Stimulated activated CD4-positive, alpha-beta T cell treated with anti-CD3 and anti-CD28 coated beads, Interleukin-1b, Interleukin-23, amount 100 ng/mL, for 48 hours (primary cell): ENCODE data around the gene CHRND.
"Not testable (repeated sequence)": the region's sequence is repeated elsewhere in the genome, so short reads cannot be mapped to it uniquely, and the experiment has no call there.

Source experiments
- DNase-seq: peaks from one replicate; pipeline ENCODE4 v3.0.0-alpha.2; 2020

Gene CHRND

GRCh38 chr2:232543928-232544631, 18.1 kb downstream of the CHRND start:
- no peak for DNase-seq

DNA sequence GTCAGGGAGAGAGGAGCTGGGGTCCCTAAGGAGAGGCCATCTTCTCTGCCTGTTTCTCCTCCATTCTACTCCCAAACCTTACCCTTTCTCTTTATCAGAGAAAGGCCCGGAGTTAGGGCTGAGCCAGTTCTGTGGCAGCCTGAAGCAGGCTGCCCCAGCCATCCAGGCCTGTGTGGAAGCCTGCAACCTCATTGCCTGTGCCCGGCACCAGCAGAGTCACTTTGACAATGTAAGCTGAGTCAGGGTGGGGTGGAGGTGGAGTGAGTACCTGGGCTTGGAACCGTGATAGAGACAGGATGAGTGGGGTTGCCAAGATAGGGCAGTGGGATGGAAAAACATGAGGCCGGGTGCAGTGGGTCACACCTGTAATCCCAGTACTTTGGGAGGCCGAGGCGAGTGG, 18.7 kb downstream of the CHRND start:
- DNase-seq, result no peak

DNA sequence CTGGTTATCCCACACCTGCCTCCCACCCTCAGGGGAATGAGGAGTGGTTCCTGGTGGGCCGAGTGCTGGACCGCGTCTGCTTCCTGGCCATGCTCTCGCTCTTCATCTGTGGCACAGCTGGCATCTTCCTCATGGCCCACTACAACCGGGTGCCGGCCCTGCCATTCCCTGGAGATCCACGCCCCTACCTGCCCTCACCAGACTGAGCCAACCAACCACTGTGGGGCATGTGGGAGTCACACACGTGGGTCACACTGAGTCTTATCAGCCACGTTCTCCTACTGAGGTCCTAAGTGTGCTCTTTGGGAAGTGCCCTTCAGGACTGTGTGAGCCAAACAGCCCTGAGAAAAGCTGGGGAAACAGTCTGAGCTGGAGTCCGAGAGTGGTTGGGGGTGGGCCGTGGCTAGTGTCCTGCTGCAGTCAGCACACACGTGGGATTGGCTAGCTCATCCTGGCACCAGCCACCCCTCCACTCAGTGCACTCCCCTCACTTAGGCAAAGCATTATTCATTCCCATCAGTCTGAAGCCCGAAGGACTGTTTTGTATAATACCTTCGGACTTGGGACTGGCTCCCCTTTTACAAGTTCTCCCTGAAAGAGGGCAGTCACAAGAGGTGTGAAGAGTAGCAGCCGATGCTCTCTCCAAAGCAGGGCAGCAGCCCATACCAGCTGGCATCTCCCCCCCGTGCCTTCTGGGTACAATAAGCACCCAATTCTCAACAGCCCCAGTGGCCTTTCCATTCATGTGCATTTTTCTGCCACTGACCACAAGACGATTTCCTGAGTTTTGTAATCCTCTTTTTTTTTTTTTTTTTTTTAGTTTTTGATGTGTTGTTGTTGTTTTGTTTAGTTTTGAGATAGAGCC, 19.8 kb downstream of the CHRND start:
- DNase-seq, result no peak

DNA sequence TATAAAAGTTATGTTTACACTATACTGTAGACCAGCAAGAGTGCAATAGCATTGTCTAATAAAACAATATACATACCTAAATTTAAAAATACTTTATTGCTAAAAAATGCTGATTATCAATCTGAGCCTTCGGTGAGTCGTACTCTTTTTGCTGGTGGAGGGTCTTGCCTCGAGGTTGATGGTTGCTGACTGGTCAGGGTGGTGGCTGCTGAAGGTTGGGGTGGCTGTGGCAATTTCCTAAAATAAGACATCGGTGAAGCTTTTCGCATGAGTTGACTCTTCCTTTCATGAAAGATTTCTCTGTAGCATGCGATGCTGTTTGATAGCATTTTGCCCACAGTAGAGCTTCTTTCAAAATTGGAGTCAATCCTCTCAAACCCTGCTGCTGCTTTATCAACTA, 22.0 kb downstream of the CHRND start:
- DNase-seq, result no peak

DNA sequence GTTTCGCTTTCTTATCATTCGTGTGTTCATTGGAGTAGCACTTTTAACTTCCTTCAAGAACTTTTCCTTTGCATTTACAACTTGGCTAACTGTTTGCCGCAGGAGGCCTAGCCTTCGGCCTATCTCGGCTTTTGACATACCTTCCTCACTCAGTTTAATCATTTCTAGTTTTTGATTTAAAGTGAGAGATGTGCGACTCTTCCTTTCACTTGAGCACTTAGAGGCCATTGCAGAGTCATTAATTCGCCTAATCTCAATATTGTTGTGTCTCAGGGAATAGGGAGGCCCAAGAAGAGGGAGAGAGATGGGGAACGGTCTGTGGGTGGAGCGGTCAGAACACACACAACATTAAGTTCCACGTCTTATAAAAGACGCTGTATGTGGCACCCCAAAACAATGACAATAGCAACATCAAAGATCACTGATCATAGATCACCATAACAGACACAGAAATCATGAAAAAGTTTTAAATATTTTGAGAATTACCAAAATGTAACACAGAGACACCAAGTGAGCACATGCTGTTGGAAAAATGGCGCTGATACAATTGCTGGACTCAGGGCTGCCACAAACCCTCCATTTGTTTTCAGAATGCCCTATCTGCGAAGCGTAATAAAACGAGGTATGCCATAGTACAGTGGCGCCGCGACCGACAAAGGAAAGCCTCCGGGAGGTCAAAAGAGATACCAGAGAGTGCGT, 23.8 kb downstream of the CHRND start:
- DNase-seq, result no peak

DNA sequence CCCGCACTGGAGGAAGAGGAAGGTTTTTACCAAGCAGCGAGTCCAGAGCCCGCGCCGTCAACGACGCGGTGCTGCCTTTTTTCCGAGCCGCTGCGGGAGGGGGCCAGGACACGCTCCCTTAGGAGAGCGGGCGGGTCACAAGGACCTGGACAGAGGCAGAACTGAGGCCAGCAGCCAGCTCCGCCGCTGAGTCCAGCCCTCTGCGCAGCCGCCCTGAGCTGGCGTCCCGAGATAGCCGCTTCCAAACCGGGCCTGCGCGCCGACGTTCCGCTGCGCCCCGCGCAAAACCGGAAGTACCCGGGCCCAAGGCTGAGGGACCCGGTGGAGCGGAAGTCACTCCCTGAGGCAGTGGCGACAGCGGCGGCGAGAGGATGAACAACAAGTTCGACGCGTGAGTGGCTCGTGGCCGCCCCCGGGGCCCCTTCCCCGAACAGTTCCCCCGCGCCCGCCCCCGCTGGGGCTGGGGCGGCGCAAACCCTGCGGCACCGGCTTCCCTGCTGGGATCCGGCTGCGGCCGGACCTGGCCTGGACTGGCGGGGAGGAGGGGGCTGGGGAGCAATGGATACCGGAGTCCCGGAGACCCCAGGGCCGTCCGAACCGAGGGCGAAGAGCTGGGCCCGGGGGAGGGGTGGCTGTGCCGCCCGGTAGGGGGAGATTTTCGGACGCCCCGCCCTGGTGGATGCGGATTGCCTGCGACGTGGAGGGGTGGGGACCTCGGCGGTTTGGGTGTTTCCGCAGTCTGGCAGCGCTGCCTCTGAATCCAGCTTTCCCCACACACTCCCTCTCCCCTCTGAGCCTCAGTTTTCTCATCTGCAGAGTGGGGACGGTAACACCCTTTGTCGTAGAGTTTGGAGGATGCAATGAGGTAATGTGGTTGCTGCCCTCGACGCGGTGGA, 24.6 kb downstream of the CHRND start, which contains the start of the genes EIF4E2 and TIGD1:
Gene EIF4E2, plus strand, starts transcription at position 336 of the 896 bp plus-strand sequence. Its CDS starts 36 bp downstream, at position 372.
Gene TIGD1, minus strand, starts transcription at position 204 of the 896 bp plus-strand sequence. CDS start 675 bp downstream, outside the sequence.
- peak; percentile 95 for DNase-seq

DNA sequence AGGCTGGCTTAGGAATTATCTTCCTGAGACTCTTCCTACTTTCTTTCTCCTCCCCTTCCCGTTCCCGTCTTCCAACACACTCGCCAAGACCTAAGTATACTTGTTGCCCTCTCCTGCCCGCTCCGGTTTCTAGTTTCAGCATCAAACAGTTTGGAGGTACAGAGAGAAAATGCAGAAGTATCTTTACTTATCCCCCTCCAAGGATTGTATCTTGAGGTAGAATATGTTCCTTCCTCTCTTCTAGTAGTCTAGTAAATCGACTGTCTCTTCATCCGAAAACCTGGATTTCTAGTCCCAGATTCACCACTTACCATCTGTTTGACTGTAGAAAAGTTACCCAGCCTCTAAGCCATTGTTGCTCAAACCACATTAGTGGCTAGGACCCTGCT, 25.3 kb downstream of the CHRND start:
- DNase-seq, result no peak

GRCh38 chr2:232551776-232552175, 25.8 kb downstream of the CHRND start:
- DNase-seq, result no peak

- DNase-seq, result no peak
Observed at GRCh38 chr2:232556426-232556825, 30.5 kb downstream of the CHRND start.

- DNase-seq, result no peak
Observed at GRCh38 chr2:232562515-232563151, 36.7 kb downstream of the CHRND start.

GRCh38 chr2:232563580-232563979, 37.6 kb downstream of the CHRND start:
- DNase-seq, result no peak

GRCh38 chr2:232567721-232568120, 41.8 kb downstream of the CHRND start:
- no peak for DNase-seq

DNA sequence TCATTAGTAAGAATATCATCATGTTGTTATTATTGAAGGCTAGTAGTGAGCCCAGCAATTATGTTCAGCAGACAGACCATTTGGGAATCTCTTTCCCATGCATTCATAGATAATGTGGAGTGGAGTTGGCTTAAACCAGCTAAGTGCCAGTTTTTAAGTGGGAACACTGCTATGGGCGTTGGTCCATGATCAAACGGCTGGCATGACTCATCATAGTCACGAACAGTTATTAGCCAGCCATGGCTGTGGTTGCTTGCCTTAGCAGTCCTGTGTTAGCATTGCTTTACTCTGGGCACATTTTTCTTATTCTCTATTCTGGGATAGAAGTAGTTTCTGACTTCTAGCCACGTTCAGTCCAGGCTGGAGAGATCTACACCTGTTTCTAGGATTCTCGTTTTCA, 42.2 kb downstream of the CHRND start:
- no peak for DNase-seq

DNA sequence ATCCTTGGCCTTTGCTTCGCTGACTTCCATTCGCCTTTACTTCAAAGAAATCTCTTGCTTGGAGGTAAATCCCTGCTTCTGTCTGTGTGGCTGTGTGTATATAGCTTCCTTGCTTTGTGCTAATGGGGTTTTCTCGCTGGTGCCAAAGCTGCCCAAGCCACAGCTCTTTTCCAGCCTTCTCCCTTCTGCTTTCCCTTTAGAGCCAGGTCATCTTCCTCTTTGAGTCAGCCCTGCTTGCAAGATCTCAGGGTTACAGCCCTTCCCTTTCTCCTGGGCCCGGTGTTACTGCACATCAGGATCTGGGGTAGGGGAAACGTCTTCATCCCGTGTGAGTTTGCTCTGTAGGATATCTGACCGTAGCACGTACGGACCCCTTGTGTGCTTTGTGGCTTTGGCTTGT, 43.6 kb downstream of the CHRND start:
- no peak for DNase-seq

GRCh38 chr2:232570481-232570880, 44.5 kb downstream of the CHRND start:
- DNase-seq, result not testable (repeated sequence)

- no peak for DNase-seq
Observed at GRCh38 chr2:232571026-232571474, 45.1 kb downstream of the CHRND start.

GRCh38 chr2:232573042-232573441, 47.1 kb downstream of the CHRND start:
- no peak for DNase-seq

DNA sequence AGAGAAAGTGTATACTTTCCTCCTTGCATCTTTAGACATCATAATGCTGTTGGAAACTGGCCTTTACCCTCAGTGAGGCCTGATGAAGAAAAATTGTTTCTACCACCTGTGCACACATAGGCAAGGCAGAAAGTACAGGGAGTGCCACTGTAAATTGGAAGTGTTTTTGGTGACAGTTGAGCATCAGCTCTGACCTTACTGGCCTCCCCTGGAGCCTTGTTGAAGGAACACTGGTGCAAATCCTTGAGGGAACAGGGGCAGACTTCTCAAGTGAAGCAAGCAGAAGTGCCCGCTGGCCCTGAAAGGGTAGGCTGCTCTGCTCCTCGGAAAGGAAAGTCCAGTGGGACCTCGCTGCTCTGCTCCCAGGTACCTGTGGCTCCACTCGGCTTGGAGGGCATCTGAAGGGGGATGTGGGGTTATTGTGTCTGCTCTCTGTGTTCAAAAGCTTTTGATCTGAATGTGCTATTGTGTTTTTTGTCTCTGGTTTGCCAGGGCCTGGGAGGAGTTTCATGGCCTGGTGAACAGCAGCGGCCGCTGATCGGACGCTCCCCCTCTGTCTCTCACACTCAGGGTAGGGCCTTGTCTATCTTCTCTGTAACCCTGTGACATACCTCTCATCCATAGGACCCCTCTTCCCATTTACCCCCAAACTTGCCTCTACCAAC, 47.9 kb downstream of the CHRND start:
- DNase-seq, result no peak

GRCh38 chr2:232574674-232575403, 48.9 kb downstream of the CHRND start:
- DNase-seq, result no peak

DNA sequence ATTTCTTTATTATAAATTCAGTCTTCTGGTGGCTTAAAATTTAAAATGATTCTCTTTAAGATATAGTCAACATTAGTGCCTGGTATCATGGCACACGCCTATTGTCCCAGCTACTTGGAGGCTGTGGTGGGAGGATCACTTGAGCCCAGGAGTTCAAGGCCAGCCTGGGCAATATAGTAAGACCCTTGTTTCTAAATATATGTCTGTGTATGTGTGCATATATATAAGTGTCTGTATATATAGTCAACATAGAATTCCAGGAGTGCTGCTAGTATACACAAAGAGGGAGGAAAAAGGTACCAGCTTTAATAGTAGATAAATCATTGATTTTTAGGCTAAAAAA, 49.4 kb downstream of the CHRND start:
- no peak for DNase-seq

DNA sequence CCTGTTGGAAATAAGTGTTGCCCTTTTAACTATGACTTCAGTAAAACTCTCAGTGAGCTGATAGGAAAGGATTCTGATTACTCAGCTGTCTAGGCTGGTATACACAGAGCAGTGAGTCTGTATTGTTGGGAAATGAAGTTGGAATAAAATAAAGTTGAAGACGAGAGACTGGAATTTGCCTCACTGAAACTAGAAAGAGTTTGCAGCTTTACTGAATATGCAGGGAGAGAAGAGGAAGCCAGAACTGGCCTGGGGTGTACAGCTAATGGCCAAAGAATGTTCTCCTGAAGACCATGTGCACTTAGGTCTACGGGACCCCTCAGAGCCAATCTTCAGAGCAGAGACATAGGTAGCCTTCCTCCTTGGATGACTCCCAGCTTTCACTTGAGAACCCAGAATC, 51.0 kb downstream of the CHRND start:
- no peak for DNase-seq
